HG02885 (cell line): ENCODE results near the gene ADPRM.

Experiments used
- ATAC-seq: cut with Tn5 transposase; IDR thresholded peaks from one replicate; pipeline ENCODE4 v1.9.1; 2021; ENCODE audit warnings: mild to moderate bottlenecking; ENCODE audit not compliant: unreplicated experiment, poor library complexity

The ADPRM gene

GRCh38 chr17:10738521-10739258, 41.3 kb downstream of the ADPRM start:
- ATAC-seq, result no peak

DNA sequence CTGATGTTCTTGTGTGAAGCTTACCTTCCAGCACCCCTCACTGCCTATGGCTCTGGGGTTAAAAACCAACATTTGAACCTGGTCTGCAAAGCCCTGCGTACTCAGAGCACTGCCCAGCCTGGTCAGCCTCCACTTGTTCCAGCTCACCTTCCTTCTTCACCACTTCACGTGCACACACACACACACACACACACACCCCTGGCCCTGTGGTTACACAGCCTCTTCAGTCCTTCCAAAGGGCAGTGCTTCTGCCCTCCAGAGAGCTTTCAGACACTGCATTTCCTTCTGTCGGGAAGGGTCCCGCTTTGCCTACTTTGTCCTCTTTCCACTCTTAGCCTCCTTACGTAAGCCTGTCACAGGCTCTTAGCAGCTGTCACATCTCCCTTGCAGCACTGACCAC, 42.0 kb downstream of the ADPRM start:
- ATAC-seq, result no peak

- no peak for ATAC-seq
Measured at GRCh38 chr17:10741416-10742135, 44.2 kb downstream of the ADPRM start.

GRCh38 chr17:10742431-10742830, 45.0 kb downstream of the ADPRM start:
- no peak for ATAC-seq

GRCh38 chr17:10743316-10744009, 46.1 kb downstream of the ADPRM start:
- ATAC-seq, result no peak

DNA sequence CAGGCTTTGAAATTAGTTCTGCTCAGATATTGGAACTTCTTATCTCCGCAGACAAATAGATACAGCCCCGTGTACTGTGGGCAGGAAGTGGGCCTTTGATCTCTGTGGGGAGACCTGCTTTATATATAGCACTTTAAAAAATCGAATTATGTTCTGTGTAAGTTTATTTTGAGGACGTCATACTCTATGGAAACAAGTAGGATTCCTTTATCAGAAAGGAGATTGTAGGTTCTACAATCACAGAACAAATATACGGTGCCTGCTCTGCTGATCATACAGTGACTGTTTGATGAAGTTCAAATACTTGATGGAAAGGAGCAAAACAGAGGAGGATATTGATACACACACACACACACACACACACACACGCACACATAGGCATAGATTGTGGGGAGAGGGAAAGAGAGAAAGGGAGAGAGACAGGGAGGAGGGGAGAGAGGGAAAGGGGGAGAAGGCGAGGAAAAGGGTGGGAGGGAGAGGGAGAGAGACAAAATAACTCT, 47.2 kb downstream of the ADPRM start:
- ATAC-seq, result no peak

GRCh38 chr17:10745231-10745630, 47.8 kb downstream of the ADPRM start:
- ATAC-seq, result no peak

GRCh38 chr17:10748531-10749181, 51.3 kb downstream of the ADPRM start:
- no peak for ATAC-seq

DNA sequence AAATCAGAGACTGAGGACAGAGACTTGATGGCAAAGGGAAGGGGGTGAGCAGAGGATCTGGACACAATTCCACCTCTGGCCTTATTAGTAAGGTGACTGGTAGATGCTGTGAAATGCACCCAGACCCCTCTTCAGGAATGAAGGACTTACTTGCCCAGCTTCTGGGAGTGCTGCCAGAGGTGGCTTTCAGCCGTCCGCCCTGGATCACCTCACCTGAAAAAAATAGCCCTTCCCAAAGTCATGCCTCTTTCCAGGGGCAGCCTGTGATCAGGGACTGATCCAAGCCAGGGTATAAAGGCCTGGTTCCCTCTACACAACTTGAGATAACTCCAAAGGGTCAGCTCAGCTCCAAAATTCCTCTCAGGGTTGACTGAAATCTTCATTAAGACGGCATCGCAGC, 52.8 kb downstream of the ADPRM start:
- no peak for ATAC-seq

DNA sequence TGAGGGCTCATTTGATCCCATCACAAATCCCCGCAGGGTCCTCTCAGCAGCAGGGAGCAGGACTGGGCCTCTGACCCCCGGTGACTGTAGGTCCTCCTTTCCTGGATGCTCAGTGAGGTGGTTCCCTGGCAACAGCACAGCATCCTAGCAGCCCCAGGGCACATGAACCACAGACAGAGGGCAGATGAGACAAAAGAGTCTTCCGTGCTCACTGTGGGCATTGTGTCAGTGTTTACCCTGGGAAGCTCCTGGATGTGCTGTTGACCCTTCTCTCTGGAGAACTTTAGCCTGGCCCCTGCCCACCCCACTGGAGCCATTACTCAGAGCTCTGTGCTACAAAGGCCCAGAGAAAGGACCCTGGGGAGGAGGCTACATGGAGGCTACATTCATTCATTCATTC, 54.2 kb downstream of the ADPRM start:
- no peak for ATAC-seq

- ATAC-seq, result no peak
Measured at GRCh38 chr17:10752696-10753095, 55.3 kb downstream of the ADPRM start.

DNA sequence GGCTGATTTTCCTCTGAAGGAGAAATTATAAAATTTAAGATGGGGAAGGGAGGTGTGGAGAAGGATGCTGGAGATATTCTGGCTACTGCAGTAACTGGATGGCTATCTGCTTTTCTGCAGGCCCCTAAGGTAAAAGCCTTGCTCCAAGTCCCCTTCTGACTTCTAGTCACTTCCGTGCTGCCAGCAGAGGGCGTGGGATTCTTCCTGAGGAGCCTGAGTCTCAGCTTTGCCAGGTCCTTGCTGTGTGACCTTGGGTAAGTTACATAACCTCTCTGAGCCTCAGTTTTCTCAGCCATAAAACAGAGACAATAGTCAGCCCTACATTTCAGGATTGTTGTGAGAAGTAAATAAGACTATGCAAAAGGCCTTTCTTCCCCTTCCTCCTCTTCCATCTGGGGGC, 56.7 kb downstream of the ADPRM start:
- ATAC-seq, result no peak

- ATAC-seq, result no peak
Measured at GRCh38 chr17:10754861-10755591, 57.6 kb downstream of the ADPRM start.

DNA sequence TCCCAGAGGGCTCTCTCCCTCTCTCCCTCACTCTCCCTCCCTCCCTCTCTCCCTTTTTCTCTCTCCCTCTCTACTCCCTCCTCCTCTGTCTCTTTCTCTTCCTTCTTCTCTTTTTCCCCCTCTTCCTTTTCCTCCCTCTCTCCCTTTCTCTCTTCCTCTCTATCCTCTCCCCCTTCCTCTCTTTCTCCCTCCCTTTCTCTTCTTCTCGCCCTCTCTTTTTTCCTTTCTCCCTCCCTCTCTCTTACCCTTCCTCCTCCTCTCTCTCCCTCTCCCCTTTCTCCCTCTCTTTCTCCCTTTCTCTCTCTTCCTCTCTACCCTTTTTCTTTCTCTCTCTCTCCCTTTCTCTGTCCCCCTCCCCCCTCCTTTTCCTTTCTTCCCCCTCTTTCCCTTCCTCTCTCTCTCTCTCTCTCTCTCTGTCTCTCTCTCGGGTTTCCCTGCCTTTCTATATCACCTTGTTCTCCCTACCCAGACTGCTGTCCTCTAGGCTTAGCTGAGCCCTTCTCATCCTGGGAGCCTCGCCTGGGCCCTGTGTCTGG, 58.3 kb downstream of the ADPRM start:
- no peak for ATAC-seq

- ATAC-seq, result no peak
Measured at GRCh38 chr17:10756185-10756584, 58.8 kb downstream of the ADPRM start.

- no peak for ATAC-seq
Measured at GRCh38 chr17:10756619-10757018, 59.2 kb downstream of the ADPRM start.

- ATAC-seq, result no peak
Measured at GRCh38 chr17:10757067-10757466, 59.7 kb downstream of the ADPRM start.

DNA sequence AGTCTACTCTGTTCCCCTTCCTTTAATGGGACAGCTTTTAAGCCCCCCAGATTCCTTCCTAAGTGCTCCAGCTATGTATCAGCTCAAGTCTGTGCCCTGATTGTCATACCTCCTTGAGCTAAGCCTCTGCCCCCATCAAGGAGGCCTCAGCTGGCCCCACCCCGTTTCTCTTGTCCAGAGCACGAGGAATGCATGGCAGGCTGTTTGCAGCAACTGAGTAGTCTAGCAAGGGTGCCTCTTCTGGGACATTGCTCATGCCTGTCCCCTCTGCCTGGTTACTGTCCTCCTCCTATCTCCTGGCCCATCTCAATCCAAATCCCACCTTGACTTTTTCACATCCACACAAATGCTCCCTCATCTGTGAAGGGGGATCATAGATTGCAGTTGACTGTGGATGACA, 60.3 kb downstream of the ADPRM start:
- no peak for ATAC-seq

- no peak for ATAC-seq
Measured at GRCh38 chr17:10758062-10758461, 60.7 kb downstream of the ADPRM start.
